HG03097 (cell line): ENCODE data around the gene CRELD1.
"Not testable (repeated sequence)": the region's sequence is repeated elsewhere in the genome, so short reads cannot be mapped to it uniquely, and the experiment has no call there.

Experiments used
- ATAC-seq: cut with Tn5 transposase; IDR thresholded peaks from one replicate; pipeline ENCODE4 v1.9.1; 2021; ENCODE audit not compliant: unreplicated experiment, low FRiP score

CRELD1 gene, protein sequence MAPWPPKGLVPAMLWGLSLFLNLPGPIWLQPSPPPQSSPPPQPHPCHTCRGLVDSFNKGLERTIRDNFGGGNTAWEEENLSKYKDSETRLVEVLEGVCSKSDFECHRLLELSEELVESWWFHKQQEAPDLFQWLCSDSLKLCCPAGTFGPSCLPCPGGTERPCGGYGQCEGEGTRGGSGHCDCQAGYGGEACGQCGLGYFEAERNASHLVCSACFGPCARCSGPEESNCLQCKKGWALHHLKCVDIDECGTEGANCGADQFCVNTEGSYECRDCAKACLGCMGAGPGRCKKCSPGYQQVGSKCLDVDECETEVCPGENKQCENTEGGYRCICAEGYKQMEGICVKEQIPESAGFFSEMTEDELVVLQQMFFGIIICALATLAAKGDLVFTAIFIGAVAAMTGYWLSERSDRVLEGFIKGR

DNA sequence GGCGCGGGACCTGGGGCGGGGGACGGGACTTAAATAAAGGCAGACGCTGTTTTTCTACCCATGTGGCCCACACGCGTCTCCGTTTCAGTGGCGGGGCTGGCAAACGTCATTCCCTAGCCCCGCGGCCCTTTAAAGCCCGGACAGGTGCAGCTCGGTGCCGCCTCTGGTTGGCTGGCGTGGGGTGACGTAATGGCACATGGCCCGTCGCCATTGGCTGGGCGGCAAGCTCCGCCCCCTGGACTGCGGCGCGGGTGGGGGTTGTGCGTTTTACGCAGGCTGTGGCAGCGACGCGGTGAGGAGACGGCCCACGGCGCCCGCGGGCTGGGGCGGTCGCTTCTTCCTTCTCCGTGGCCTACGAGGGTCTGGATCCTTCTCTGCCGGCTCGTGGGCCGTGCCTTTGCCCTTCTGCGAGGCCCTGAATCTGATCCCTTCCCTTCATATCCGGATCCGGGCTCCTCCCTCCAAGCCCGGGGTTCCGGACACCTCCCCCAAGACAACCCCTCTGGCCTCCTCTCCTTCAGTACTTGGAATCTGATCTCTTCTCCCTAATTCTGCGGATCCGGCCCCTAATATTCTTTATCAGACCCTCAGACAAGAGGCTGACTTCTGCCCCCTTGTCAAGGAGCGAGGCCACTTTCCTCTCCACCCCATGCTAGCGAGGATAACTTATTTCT, at the start of gene CRELD1:
Gene CRELD1, plus strand, starts transcription at position 274 of the 674 bp plus-strand sequence. CDS start 605 bp downstream, outside the sequence.
- ATAC-seq = peak; percentile 84

GRCh38 chr3:9884555-9885165, 49.0 kb upstream of the CRELD1 start:
- ATAC-seq = no peak

GRCh38 chr3:9886328-9886727, 47.3 kb upstream of the CRELD1 start:
- no peak for ATAC-seq

- ATAC-seq = no peak
These were observed 46.2 kb upstream of the CRELD1 start for GRCh38 chr3:9887480-9887879.

- ATAC-seq = no peak
These were observed 45.1 kb upstream of the CRELD1 start for GRCh38 chr3:9888540-9888939.

DNA sequence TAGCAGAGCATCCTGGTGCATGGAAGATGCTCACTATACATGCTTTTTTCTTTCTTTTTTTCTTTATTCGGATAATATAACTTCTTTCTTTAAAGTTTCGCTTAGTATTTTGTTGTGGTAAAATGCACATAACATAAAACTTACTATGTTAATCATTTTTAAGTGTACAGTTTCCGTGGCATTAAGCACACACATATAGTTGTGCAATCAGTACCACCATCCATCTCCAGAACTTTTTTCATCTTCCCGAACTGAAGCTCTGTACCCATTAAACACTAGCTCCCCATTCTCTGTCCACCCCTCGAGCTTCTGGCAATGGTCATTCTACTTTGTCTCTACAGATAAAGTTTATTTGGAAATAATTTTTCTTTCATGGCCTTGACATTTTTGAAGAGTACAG, 44.2 kb upstream of the CRELD1 start:
- no peak for ATAC-seq

DNA sequence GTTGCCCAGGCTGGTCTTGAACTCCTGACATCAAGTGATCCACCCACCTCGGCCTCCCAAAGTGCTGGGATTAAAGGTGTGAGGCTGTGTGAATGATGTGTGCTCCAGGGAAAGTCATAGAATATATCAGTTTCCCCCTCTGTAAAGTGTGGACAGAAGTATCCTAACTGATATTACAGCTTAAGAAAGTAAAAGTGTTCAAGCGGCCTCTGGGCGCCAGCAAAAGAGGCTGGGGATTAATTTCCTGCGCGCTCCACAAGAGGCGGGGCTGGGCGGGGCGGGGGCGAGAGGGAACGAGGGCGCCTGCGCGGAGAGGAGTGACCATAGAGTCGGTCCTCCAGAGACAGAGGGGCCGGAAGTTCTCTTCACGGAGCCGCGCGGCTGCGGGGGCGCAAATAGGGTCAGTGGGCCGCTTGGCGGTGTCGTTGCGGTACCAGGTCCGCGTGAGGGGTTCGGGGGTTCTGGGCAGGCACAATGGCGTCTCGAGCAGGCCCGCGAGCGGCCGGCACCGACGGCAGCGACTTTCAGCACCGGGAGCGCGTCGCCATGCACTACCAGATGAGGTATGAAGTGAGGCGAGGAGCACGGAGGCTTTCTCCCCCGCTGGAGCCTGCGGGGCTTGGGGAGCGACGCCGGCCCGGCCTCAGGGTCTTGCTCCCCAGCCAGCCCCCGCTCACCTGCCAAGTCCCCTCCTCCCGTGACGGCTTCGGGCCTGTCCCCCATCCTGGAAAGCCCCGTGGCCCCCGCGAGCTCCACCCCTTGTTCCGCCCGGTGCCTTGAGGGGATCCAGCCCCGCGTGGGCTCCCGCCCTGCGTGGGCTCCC, 43.2 kb upstream of the CRELD1 start, which contains the start of gene JAGN1:
Gene JAGN1, plus strand, starts transcription at position 362 of the 823 bp plus-strand sequence. Its CDS starts 113 bp downstream, at position 475.
- peak; percentile 63 for ATAC-seq

DNA sequence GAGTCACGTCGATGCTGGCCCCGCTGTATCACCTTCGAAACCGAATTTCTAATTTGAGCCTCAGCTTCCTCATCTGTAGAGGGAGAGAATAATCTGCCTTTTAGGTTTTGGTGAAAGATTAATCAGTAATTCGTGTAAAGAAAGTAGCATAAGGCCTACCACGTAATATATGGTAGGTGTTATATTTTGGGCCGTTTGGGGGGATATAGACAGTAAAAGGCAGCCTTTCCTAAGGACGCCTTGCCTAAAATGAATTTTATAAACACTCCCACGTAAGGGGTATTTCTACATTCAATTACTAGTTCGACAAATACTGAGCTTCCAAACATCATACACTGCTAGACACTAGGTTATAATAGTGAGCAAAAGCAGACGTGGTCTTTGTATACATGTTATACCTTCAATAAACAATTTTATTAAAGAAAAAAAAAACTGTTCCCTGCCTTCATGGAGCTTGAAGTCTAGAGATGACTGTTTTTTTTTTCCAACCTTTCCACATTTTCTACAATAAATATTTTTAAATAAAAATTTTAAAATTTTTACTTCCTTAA, 42.5 kb upstream of the CRELD1 start:
- no peak for ATAC-seq

- no peak for ATAC-seq
These were observed 39.9 kb upstream of the CRELD1 start for GRCh38 chr3:9893739-9894138.

DNA sequence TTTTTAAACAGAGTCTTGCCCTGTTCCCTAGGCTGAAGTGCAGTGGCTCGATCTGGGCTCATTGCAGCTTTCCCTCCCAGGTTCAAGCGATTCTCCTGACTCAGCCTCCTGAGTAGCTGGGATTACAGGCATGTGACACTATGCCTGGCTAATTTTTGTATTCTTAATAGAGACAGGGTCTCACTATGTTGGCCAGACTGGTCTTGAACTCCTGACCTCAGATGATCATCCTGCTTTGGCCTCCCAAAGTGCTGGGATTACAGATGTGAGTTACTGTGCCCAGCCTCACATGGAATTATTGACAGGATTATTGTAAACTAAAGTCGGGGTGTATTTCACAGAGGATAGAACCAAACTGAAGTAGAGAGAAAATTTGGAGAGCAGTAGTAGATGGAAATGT, 37.9 kb upstream of the CRELD1 start:
- ATAC-seq = not testable (repeated sequence)

GRCh38 chr3:9896755-9897407, 36.8 kb upstream of the CRELD1 start:
- not testable (repeated sequence) for ATAC-seq

DNA sequence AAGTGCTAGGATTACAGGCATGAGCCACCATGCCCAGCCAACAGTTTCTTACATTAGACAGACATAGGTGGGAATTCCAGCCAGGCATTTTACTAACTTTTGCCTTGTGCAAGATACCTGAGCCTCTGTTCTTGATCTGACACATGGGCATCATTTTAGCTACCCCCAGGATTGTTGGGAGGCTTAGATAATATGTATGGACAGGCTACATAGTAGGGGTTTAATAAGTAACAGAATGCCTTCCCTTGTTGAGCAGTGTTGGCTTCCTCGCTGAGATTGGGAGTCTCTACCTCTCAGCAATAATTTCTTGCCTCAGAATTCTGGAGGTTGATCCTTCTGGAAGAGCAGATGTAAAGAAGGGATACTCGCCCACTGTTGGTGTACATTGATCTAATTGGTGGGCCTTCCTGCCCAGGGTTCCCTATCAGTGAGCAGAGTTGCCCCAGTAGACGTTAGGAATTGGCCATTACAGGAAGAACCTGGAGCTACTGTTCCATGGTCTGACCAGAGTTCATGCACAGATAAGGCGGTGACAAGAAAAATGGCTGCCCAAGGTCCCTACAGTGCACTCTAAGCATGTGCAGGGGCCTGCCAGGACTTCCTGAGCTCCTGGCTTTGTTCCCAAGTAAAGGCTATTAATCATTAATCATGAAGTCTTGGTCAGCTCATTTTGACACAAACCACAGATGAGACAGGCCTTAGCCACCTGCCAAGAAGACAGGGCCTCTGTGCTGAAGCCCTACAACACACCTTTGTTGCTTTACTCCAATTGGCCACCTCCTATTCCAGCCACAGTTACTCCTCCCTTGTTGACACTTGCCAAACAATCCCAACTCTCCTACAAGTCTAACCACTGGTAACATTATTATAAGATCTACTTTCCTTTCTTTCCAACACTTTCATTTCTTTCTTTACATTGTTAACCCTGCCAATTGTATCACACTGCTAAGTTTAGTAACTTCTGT, 35.9 kb upstream of the CRELD1 start:
- no peak for ATAC-seq

DNA sequence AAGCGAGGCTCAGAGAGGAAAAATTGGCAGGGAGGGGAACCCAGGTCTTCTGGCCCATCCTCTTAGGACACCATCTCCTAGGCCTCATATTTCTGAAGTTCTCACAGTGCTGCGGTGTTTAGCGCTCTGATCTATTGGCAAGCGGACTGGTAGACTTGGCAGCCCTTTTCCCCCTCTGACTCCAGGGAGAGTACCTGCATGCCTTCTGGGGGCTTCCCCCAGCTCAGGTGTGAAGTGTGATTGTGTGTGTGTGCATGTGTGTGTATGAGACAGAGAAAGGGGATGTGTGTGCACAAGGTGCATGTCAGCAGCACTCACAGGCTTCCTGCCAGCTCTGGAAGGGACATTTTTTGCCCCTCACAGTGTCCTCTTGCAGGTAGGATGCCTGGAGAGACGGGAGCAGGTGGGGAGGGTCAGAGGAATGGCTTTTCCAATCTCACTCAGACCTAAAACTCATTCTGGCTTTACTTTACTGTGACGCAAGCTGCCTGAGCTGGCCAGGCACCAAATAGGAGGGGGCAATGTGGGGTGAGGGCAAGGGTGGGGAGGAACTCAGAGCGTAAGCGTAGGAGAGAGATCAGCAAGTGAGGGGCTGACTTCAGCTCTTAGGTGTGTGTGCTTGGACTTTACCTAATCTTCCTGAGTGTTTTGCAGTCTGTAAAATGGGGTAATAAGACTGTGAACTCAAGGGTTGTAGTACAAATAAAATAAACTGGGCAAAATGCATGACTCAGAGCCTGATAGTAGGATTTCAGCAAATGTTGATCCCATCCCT, 35.0 kb upstream of the CRELD1 start:
- no peak for ATAC-seq

- no peak for ATAC-seq
These were observed 34.3 kb upstream of the CRELD1 start for GRCh38 chr3:9899289-9899791.

GRCh38 chr3:9900965-9901415, 32.6 kb upstream of the CRELD1 start:
- ATAC-seq = not testable (repeated sequence)

DNA sequence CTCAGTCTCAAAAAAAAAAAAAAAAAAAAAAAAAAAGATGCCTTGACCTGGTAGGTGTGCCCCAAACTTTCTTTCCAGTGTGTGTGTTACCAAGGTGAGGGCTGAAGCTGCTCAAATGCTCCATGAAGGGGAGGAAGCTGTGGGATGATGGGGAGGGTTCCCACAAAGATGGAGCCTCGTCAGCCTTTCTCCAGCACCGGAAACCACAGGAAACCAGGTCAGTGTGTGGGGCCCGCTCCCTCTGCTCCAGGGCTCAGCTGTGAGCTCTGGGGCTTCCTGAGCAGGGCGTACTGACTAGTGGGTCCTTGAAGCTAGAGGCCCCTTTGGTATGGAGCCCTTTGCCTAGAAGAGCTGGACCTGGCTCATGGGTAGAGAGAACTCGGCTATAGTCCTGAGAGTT, 31.7 kb upstream of the CRELD1 start:
- no peak for ATAC-seq

DNA sequence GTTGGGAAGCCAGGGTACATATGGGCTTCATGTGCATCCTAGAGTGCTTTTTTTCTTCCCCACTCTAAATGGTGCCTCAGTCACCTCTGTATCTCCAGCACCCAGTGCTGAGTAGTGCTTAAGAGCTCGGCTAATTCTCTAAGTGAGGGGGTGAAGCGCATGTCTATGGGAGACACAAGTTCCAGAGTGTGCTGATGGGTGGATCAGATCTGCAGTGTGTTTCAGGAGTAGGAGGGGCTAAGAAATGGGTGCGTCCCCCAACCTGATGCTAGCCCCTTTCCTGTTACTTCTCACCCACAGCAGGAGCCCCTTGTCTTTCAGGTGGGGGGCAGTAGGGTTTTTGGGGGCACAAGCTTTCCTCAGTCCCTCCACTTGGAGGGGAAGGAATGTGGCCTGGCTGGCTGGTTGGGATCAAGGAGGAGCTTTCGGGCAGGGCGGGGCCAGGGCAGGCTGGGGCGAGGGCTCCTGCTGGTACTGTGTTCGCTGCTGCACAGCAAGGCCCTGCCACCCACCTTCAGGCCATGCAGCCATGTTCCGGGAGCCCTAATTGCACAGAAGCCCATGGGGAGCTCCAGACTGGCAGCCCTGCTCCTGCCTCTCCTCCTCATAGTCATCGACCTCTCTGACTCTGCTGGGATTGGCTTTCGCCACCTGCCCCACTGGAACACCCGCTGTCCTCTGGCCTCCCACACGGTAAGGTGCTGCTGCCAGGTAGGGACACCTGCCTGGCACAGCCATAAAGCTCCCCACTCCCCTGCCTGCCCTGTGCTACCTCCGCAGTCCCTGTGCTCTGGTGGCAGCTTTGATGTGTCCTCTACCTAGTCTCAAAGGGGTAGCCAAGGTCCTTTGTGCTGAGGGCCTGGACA, 31.0 kb upstream of the CRELD1 start, which contains the start of gene IL17RE:
Gene IL17RE, plus strand, starts transcription at position 477 of the 866 bp plus-strand sequence. Its CDS starts 85 bp downstream, at position 562.
- no peak for ATAC-seq
